HepG2 (cell line): Measurements from ENCODE around the gene RGS5. TPM values are rescaled to one million over a fixed set of nuclear protein-coding genes. Genes with fewer than 3 reads are reported as not detected.

Experiments used
- ATAC-seq: fragments of 200-7000 bp; cut with Tn5 transposase; 3 replicates; pipeline ENCODE4 v1.9.1; 2020; ENCODE audit warnings: mild to moderate bottlenecking, moderate library complexity
- BruUV-seq: library from RNA; stranded (reverse); fragments of 400-500 nt; replicated peaks from 2 replicates; lab custom pipeline; 2021; lab: Mats Ljungman, UMichigan
- CTCF ChIA-PET: fragments of 300-600 bp; formaldehyde crosslinking; extraction: SDS; loops from one replicate; lab custom pipeline; 2021; ENCODE audit warnings: low total read pairs, inconsistent platforms, low intra/inter-chr PET ratio; lab: Yijun Ruan, JAX
- POLR2A ChIA-PET: fragments of 350-600 bp; sonication (Branson Sonifier 250); formaldehyde crosslinking; loops from one replicate; lab custom pipeline; 2020; ENCODE audit warnings: antibody characterized with exemption, inconsistent platforms; lab: Yijun Ruan, JAX
- DNase-seq: peaks from one replicate; pipeline ENCODE4 v3.0.0-alpha.2; 2015; ENCODE audit warnings: low spot score
- FAIRE-seq: peaks from 3 replicates; lab custom pipeline; 2011; peaks lifted over from hg19 to GRCh38; lab: Jason Lieb, UNC
- H2AFZ ChIP-seq: one replicate; pipeline ENCODE4 v1.6.1; 2011; ENCODE audit warnings: low read length, inconsistent platforms
- H3K27ac ChIP-seq: fragments of 300-600 bp; 3 replicates; pipeline ENCODE4 v1.8.0; 2011; ENCODE audit warnings: mixed run types, mild to moderate bottlenecking, mixed read lengths, low read length, inconsistent platforms; ENCODE audit not compliant: insufficient read depth; ENCODE audit errors: extremely low read length
- H3K27me3 ChIP-seq, 2 experiments: fragments of 200-600 bp in 1 of 2; 2 replicates in 1 of 2; 3 replicates in 1 of 2; pipeline versions ENCODE4 v1.6.0 to v1.8.0; 2011; ENCODE audit warnings: low read length in 2 of 2, mild to moderate bottlenecking in 2 of 2, moderate library complexity in 2 of 2, inconsistent platforms in 1 of 2; ENCODE audit not compliant: insufficient read depth in 2 of 2, control insufficient read depth in 1 of 2
- H3K36me3 ChIP-seq, 2 experiments: fragments of 200-600 bp in 1 of 2; replicated peaks in 1 of 2; 2 replicates in 1 of 2; 3 replicates in 1 of 2; pipeline versions ENCODE4 v1.5.1 to v1.8.0; 2011; ENCODE audit warnings: low read length in 2 of 2, inconsistent platforms in 1 of 2; ENCODE audit not compliant: insufficient read depth in 2 of 2, control insufficient read depth in 1 of 2
- H3K4me1 ChIP-seq: 2 replicates; pipeline ENCODE4 v1.5.1; 2012; ENCODE audit warnings: low read length, inconsistent platforms; ENCODE audit not compliant: insufficient read depth
- H3K4me2 ChIP-seq: 2 replicates; pipeline ENCODE4 v1.6.0; 2011; ENCODE audit warnings: low read depth, low read length, inconsistent platforms
- H3K4me3 ChIP-seq, 3 experiments: fragments of 200-600 bp in 1 of 3; sonication (generic), shearing (Covaris generic) in 1 of 3; replicated peaks in 1 of 3; 2 replicates each; pipeline ENCODE4 v1.5.1; 2011 to 2016; ENCODE audit warnings: low read length in 3 of 3, inconsistent platforms in 2 of 3, low read depth in 2 of 3, mild to moderate bottlenecking in 2 of 3, control low read depth in 1 of 3, mixed read lengths in 1 of 3; ENCODE audit not compliant: insufficient read depth in 1 of 3
- H3K79me2 ChIP-seq: one replicate; pipeline ENCODE4 v1.6.1; 2011; ENCODE audit warnings: low read length, inconsistent platforms; ENCODE audit not compliant: insufficient read depth
- H3K9ac ChIP-seq: 2 replicates; pipeline ENCODE4 v1.6.0; 2011; ENCODE audit warnings: mild to moderate bottlenecking, low read depth, low read length, inconsistent platforms; ENCODE audit not compliant: insufficient read depth
- H3K9me3 ChIP-seq: 2 replicates; pipeline ENCODE4 v1.5.1; 2012; ENCODE audit warnings: mild to moderate bottlenecking, low read length
- H4K20me1 ChIP-seq: 2 replicates; pipeline ENCODE4 v1.6.0; 2011; ENCODE audit warnings: inconsistent platforms, mild to moderate bottlenecking, low read length, moderate library complexity; ENCODE audit not compliant: insufficient read depth
- ATF7 ChIP-seq, 2 experiments: fragments of 450-650 bp in 1 of 2; sonication (generic) in 1 of 2; formaldehyde crosslinking in 1 of 2; IDR thresholded peaks; 2 replicates each; pipeline versions ENCODE4 v1.4.0 to v1.6.1; 2016 to 2020; ENCODE audit warnings: antibody characterized with exemption in 1 of 2, mild to moderate bottlenecking in 1 of 2, missing genetic modification reagents in 1 of 2
- ZHX2 ChIP-seq, 2 experiments: sonication (generic) in 1 of 2; formaldehyde crosslinking in 1 of 2; IDR thresholded peaks; 2 replicates each; pipeline versions ENCODE4 v1.6.1 to v1.9.0; 2014 to 2022; ENCODE audit warnings: antibody characterized with exemption in 1 of 2, borderline replicate concordance in 1 of 2, inconsistent platforms in 1 of 2, low read depth in 1 of 2, missing genetic modification reagents in 1 of 2
- ZNF367 ChIP-seq: sonication (generic); formaldehyde crosslinking; IDR thresholded peaks from 2 replicates; pipeline ENCODE4 v1.4.0; 2020; ENCODE audit warnings: missing genetic modification reagents, borderline replicate concordance
- ZNF709 ChIP-seq: sonication (generic); formaldehyde crosslinking; IDR thresholded peaks from 2 replicates; pipeline ENCODE4 v1.5.0; 2020; ENCODE audit warnings: mild to moderate bottlenecking, missing genetic modification reagents
- WGBS: methylation state at CpG from one replicate; pipeline ENCODE4 v1.1.6; 2017; ENCODE audit warnings: low lambda C conversion rate; 5-methylcytosine and 5-hydroxymethylcytosine counted together
- in situ Hi-C: cut with HindIII; loops from 2 replicates; pipeline ENCODE4 v1.10.0; 2017; ENCODE audit warnings: low pct_unique_long_range_greater_than_20kb; ENCODE audit not compliant: extremely low pct_ligation_motif_present
- intact Hi-C: fragments of 100-400 bp; cut with micrococcal nuclease; formaldehyde crosslinking; loops from one replicate; pipeline ENCODE4 v1.10.0; 2022; ENCODE audit not compliant: unreplicated experiment
- polyA plus RNA-seq, 8 experiments: library from polyadenylated mRNA; depleted of rRNA in 3 of 8; stranded (reverse) in 7 of 8; unstranded in 1 of 8; fragments of >200 nt; fragmentation: Illumina TruSeq in 4 of 8; extraction: Trizol in 4 of 8; gene quantifications; 2 replicates each; pipeline versions ENCODE4 v1.2.1 to v1.2.3, GENCODE V29; 2011 to 2016; ENCODE audit warnings: low read depth in 4 of 8, missing spikeins in 1 of 8, mixed read lengths in 1 of 8; ENCODE audit not compliant: insufficient read depth in 1 of 8
- total RNA-seq, 5 experiments: library from RNA; depleted of rRNA; stranded (reverse); fragments of >200 nt; fragmentation: Illumina TruSeq; extraction: Trizol; gene quantifications; 2 replicates each; pipeline ENCODE4 v1.2.3, GENCODE V29; 2016; ENCODE audit warnings: low read depth in 1 of 5
- TF ChIP-seq, protein P1 (sequence below): sonication (generic); formaldehyde crosslinking; IDR thresholded peaks from 2 replicates; pipeline ENCODE4 v1.5.1; 2020; ENCODE audit warnings: mild to moderate bottlenecking, missing genetic modification reagents, moderate library complexity

The RGS5 gene
- total and polyA plus RNA-seq, 2 of the 13 experiments (the other 11 are each of a cell fraction or from before 2014, with no cell fraction given), result 1.9 to 2.3 TPM

GRCh38 chr1:163106364-163106987, 96.2 kb downstream of the RGS5 start:
- TF ChIP-seq ZNF709 (CRISPR knock-in tag), result no peak
- TF ChIP-seq ATF7 (IDR thresholded peaks at IDR 0.05), result peak; percentile 51; the same call in 1 of the 2 replicates
- no peak for TF ChIP-seq ATF7 (CRISPR knock-in tag; IDR thresholded peaks at IDR 0.05)
- Histone ChIP-seq H3K9me3 (no peaks in the 10 kb centered on the region), H3K4me2 (no peak overlapping the region), H3K79me2 (no peaks in the 10 kb centered on the region), H3K4me3 (no peak overlapping the region), H3K9ac (no peak overlapping the region), H3K36me3 (no peaks in the 10 kb centered on the region), H4K20me1 (no peaks in the 10 kb centered on the region), H3K27ac (no peak overlapping the region), H3K4me1 (no peaks in the 10 kb centered on the region), H3K27me3 (no peaks in the 10 kb centered on the region), H2AFZ (no peak overlapping the region)
- 35% methylated on average over 2 of the region's 2 CpGs for WGBS
- in situ Hi-C loops, result no loop called here
- BruUV-seq, result no TSS peak
- ATAC-seq, result no peak
- DNase-seq, result no peak
- intact Hi-C loops, result no loop called here
- ChIA-PET CTCF (no interaction called here), POLR2A (no interaction called here)
- FAIRE-seq, result no peak

GRCh38 chr1:163104385-163105099, 98.2 kb downstream of the RGS5 start:
- no peaks in the 10 kb centered on the region for H3K9me3 ChIP-seq
- intact Hi-C loops, result no loop called here
- no peak overlapping the region for H3K9ac ChIP-seq
- no peak for FAIRE-seq
- no peak overlapping the region for H2AFZ ChIP-seq
- H3K27me3 ChIP-seq, result no peaks in the 10 kb centered on the region
- H3K27ac ChIP-seq, result no peak overlapping the region
- ChIA-PET POLR2A (no interaction called here), CTCF (no interaction called here)
- no peak for DNase-seq
- H3K4me1 ChIP-seq, result no peaks in the 10 kb centered on the region
- H3K4me2 ChIP-seq, result no peak overlapping the region
- H4K20me1 ChIP-seq, result no peaks in the 10 kb centered on the region
- no TSS peak for BruUV-seq
- no peaks in the 10 kb centered on the region for H3K79me2 ChIP-seq
- 1% methylated on average over 4 of the region's 4 CpGs for WGBS
- no peak for ATAC-seq
- in situ Hi-C loops, result no loop called here
- no peak overlapping the region for H3K4me3 ChIP-seq
- no peaks in the 10 kb centered on the region for H3K36me3 ChIP-seq
- TF ChIP-seq, protein P1, sequence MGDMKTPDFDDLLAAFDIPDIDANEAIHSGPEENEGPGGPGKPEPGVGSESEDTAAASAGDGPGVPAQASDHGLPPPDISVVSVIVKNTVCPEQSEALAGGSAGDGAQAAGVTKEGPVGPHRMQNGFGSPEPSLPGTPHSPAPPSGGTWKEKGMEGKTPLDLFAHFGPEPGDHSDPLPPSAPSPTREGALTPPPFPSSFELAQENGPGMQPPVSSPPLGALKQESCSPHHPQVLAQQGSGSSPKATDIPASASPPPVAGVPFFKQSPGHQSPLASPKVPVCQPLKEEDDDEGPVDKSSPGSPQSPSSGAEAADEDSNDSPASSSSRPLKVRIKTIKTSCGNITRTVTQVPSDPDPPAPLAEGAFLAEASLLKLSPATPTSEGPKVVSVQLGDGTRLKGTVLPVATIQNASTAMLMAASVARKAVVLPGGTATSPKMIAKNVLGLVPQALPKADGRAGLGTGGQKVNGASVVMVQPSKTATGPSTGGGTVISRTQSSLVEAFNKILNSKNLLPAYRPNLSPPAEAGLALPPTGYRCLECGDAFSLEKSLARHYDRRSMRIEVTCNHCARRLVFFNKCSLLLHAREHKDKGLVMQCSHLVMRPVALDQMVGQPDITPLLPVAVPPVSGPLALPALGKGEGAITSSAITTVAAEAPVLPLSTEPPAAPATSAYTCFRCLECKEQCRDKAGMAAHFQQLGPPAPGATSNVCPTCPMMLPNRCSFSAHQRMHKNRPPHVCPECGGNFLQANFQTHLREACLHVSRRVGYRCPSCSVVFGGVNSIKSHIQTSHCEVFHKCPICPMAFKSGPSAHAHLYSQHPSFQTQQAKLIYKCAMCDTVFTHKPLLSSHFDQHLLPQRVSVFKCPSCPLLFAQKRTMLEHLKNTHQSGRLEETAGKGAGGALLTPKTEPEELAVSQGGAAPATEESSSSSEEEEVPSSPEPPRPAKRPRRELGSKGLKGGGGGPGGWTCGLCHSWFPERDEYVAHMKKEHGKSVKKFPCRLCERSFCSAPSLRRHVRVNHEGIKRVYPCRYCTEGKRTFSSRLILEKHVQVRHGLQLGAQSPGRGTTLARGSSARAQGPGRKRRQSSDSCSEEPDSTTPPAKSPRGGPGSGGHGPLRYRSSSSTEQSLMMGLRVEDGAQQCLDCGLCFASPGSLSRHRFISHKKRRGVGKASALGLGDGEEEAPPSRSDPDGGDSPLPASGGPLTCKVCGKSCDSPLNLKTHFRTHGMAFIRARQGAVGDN, result no peak
- TF ChIP-seq ZHX2 (IDR thresholded peaks at IDR 0.05; ENCODE audit: low read depth), result no peak
- TF ChIP-seq ZHX2 (CRISPR knock-in tag; IDR thresholded peaks at IDR 0.05; ENCODE audit: borderline replicate concordance), result no peak
- TF ChIP-seq ZNF367 (CRISPR knock-in tag), result no peak
